GM13977 (cell line): ENCODE measurements around the gene TMEM59L.

Experiments
- DNase-seq: peaks from one replicate; pipeline ENCODE4 v3.0.0; 2012; ENCODE audit warnings: low spot score
- CTCF ChIP-seq: IDR thresholded peaks from 2 replicates; pipeline ENCODE4 v1.5.1; 2012; ENCODE audit warnings: mild to moderate bottlenecking, control low read depth; ENCODE audit not compliant: insufficient read depth; ENCODE audit errors: extremely low read depth, missing control alignments
- in situ Hi-C: fragments of 300-500 bp; cut with MboI; formaldehyde crosslinking; loops from one replicate; pipeline ENCODE4 v1.12.0; 2022; ENCODE audit warnings: low sequenced_read_pairs, low pct_unique_long_range_greater_than_20kb, mixed read lengths, inconsistent platforms; ENCODE audit not compliant: unreplicated experiment

The TMEM59L gene

GRCh38 chr19:18610245-18610555 is 2.5 kb upstream of the TMEM59L start:
- TF ChIP-seq CTCF, result no peak
- DNase-seq, result peak; percentile 34
- in situ Hi-C loops, result no loop called here

GRCh38 chr19:18610556-18611326 is 1.9 kb upstream of the TMEM59L start:
- in situ Hi-C loops, result no loop called here
- TF ChIP-seq CTCF, result no peak
- DNase-seq, result peak; percentile 31

DNA sequence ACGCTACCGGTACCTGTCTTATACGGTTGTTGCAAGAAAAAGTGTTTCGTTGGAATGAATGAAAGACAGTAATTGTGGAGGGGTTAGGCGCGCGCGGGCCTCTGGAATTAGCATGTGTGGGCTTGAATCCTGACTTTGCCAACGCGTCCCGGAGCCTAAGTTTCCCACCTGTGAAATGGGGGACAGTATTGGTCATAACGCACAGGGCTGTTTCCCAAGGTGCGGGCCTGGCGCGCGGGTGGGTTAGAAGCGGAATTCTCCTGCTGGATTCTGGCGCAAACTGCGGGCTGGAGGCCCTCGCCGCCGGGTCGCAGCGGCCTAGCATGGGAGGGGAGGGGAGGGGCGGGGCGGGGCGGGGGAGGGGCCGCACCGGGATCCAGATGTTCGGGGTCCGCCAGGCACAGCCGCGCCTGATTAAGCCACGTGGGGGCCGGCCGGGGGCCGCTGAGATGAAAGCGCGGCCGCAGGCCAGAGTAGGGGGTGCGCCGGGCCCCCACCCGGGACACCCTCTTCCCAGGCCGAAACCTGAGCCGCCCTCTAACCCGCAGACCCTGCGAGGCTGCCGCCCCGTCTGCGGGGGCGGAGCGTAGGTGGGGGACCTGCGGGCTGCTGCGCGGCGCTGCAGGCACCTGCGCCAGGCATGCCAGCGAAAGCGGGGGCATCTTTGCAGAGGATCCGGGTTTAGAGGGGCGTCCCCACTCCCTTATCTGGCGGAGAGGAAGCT is 1.2 kb upstream of the TMEM59L start:
- no peak for TF ChIP-seq CTCF
- no peak for DNase-seq
- in situ Hi-C loops, result no loop called here

DNA sequence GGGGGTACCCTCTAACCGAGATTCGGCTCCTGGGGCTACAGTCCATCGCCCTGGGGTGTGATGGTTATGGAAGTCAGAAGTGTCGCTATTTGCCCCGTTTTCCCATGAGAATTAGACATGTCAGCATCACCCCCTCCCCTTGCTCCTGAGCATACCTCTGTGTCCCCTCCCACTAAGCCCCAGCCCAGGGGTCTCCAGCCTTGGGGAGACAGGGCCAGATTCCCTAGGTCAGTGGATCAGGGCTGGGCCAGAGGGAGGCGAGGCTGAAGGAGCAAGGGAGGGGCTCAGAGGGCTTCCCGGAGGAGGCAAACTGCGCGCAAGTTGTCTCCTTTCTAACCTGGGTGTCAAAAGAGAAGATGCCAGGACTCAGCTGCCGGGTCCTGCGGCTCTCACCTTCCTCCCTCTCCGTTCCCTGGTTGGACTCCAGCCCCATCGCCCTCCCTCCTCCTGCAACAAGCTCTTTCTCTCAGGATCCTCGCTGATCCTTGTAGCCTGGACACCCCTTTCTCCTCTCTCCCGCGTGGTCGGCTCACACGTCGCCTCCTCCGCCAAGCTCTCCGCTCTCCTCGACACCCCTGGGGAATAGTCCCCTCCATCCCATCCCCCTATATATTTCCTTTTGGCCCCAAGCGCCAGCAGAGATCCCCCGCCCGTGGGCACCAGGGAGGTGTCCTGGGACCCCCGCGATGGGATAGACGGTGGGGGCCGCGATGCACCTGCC is 459 bp upstream of the TMEM59L start:
- DNase-seq, result peak; percentile 51
- no peak for TF ChIP-seq CTCF
- in situ Hi-C loops, result no loop called here

- in situ Hi-C loops, result no loop called here
- no peak for DNase-seq
Observed at GRCh38 chr19:18613589-18614234, 1.0 kb downstream of the TMEM59L start.

More at GRCh38 chr19:18613589-18614234, 1.0 kb downstream of the TMEM59L start:
- no peak for TF ChIP-seq CTCF
